ENCODE results near the gene ETFBKMT.
"Not testable (repeated sequence)": the region's sequence is repeated elsewhere in the genome, so short reads cannot be mapped to it uniquely, and the experiment has no call there.

GRCh38 chr12:31708118-31708517, 48.6 kb downstream of the ETFBKMT start:
- TF ChIP-seq CTCF, POLR2A, POLR2AphosphoS5, EP300 (IDR thresholded peaks at IDR 0.05): not testable (repeated sequence)
